B cell (primary cell): ENCODE data around the gene ATP10A. TPM values are rescaled to one million over a fixed set of nuclear protein-coding genes. Genes with fewer than 3 reads are reported as not detected.

Experiments
- ATAC-seq: fragments of 200-7000 bp; cut with Tn5 transposase; one replicate; pipeline ENCODE4 v1.10.0; 2021; ENCODE audit warnings: low read depth, mild to moderate bottlenecking, moderate number of reproducible peaks, moderate library complexity
- CTCF ChIA-PET: fragments of 350-600 bp; sonication (Branson Sonifier 250); formaldehyde crosslinking; loops from one replicate; lab custom pipeline; 2021; ENCODE audit warnings: antibody characterized with exemption, inconsistent platforms; lab: Charles Lee
- POLR2A ChIA-PET: fragments of 350-600 bp; sonication (Branson Sonifier 250); formaldehyde crosslinking; loops from one replicate; lab custom pipeline; 2021; ENCODE audit warnings: antibody characterized with exemption; lab: Charles Lee
- DNase-seq: peaks from one replicate; pipeline ENCODE4 v3.0.0; 2013
- H2AFZ ChIP-seq: 2 replicates; pipeline ENCODE4 v1.6.1; 2012; ENCODE audit warnings: mild to moderate bottlenecking, low read depth, low read length; ENCODE audit not compliant: insufficient read depth, poor library complexity, severe bottlenecking
- H3K27ac ChIP-seq, 2 donors: 1 replicate in 1 of 2; 2 replicates in 1 of 2; pipeline ENCODE4 v1.5.1; 2012 to 2013; ENCODE audit warnings: low read length in 2 of 2, mild to moderate bottlenecking in 2 of 2, moderate library complexity in 1 of 2
- H3K27me3 ChIP-seq, 4 experiments: fragments of 200-600 bp in 1 of 4; sonication (generic) in 1 of 4; replicated peaks in 1 of 4; 1 replicate in 2 of 4; 2 replicates in 2 of 4; pipeline versions ENCODE4 v1.6.1 to v1.7.0; 2013 to 2016; ENCODE audit warnings: low read length in 3 of 4, mild to moderate bottlenecking in 2 of 4, mixed read lengths in 1 of 4, moderate library complexity in 1 of 4; ENCODE audit not compliant: insufficient read depth in 4 of 4, control insufficient read depth in 3 of 4; ENCODE audit errors: control extremely low read depth in 1 of 4
- H3K36me3 ChIP-seq, 2 experiments: replicated peaks in 1 of 2; 1 replicate in 1 of 2; 2 replicates in 1 of 2; pipeline versions ENCODE4 v1.6.1 to v1.7.1; 2013; ENCODE audit warnings: low read length in 1 of 2; ENCODE audit not compliant: insufficient read depth in 2 of 2, control insufficient read depth in 1 of 2; ENCODE audit errors: control extremely low read depth in 1 of 2, extremely low read depth in 1 of 2
- H3K4me1 ChIP-seq, 2 donors: fragments of 200-600 bp in 1 of 2; sonication (generic) in 1 of 2; 1 replicate in 1 of 2; 2 replicates in 1 of 2; pipeline versions ENCODE4 v1.5.1 to v1.6.1; 2013 to 2017; ENCODE audit warnings: low read length in 2 of 2; ENCODE audit not compliant: control insufficient read depth in 2 of 2, insufficient read depth in 2 of 2
- H3K4me2 ChIP-seq: replicated peaks from 2 replicates; pipeline ENCODE3; 2012; ENCODE audit warnings: mild to moderate bottlenecking, low read depth, low read length; ENCODE audit not compliant: poor library complexity, severe bottlenecking
- H3K4me3 ChIP-seq, 5 experiments: fragments of 200-600 bp in 1 of 5; sonication (generic) in 1 of 5; 1 replicate in 3 of 5; 2 replicates in 2 of 5; pipeline versions ENCODE4 v1.5.1 to v1.7.0; 2011 to 2016; ENCODE audit warnings: low read length in 4 of 5, mild to moderate bottlenecking in 4 of 5, low read depth in 2 of 5, control low read depth in 1 of 5, moderate library complexity in 1 of 5; ENCODE audit not compliant: insufficient read depth in 1 of 5; ENCODE audit errors: control extremely low read depth in 1 of 5, extremely low read depth in 1 of 5
- H3K79me2 ChIP-seq: fragments of 200-600 bp; sonication (generic); one replicate; pipeline ENCODE4 v1.6.0; 2016; ENCODE audit warnings: low read length; ENCODE audit not compliant: control insufficient read depth, insufficient read depth
- H3K9ac ChIP-seq: fragments of 200-600 bp; sonication (generic); 2 replicates; pipeline ENCODE4 v1.6.1; 2017; ENCODE audit warnings: mild to moderate bottlenecking, low read length, moderate library complexity
- H3K9me3 ChIP-seq, 3 donors: one replicate each; pipeline versions ENCODE4 v1.6.1 to v1.7.1; 2013; ENCODE audit warnings: low read length in 2 of 3; ENCODE audit not compliant: control insufficient read depth in 2 of 3, insufficient read depth in 1 of 3; ENCODE audit errors: control extremely low read depth in 1 of 3
- H4K20me1 ChIP-seq: 2 replicates; pipeline ENCODE4 v1.6.0; 2012; ENCODE audit warnings: mild to moderate bottlenecking, low read length; ENCODE audit not compliant: insufficient read depth, control insufficient read depth, poor library complexity, severe bottlenecking
- H3K27ac Mint-ChIP-seq: one replicate; pipeline ENCODE4 v1.8.0; 2021; ENCODE audit warnings: mixed read lengths
- H3K27me3 Mint-ChIP-seq: one replicate; pipeline ENCODE4 v1.8.0; 2021; ENCODE audit warnings: mixed read lengths
- H3K4me1 Mint-ChIP-seq: one replicate; pipeline ENCODE4 v1.8.0; 2021; ENCODE audit warnings: mixed read lengths
- H3K4me3 Mint-ChIP-seq: one replicate; pipeline ENCODE4 v1.8.0; 2021; ENCODE audit warnings: mixed read lengths
- H3K9me3 Mint-ChIP-seq: one replicate; pipeline ENCODE4 v1.8.0; 2022; ENCODE audit warnings: mixed read lengths; ENCODE audit not compliant: insufficient read depth
- CTCF ChIP-seq: fragments of 200-600 bp; IDR thresholded peaks from one replicate; pipeline ENCODE4 v1.8.0; 2022; ENCODE audit warnings: antibody characterized with exemption, mild to moderate bottlenecking
- EZH2 ChIP-seq: IDR thresholded peaks from 2 replicates; pipeline ENCODE4 v1.6.1; 2012; ENCODE audit warnings: borderline replicate concordance, low read depth, mild to moderate bottlenecking, moderate library complexity, low read length; ENCODE audit not compliant: insufficient read depth, poor library complexity, severe bottlenecking
- WGBS: methylation state at CpG from one replicate; pipeline ENCODE4 v1.1.5; 2013; ENCODE audit warnings: missing lambda C conversion rate; ENCODE audit not compliant: insufficient coverage; 5-methylcytosine and 5-hydroxymethylcytosine counted together
- intact Hi-C: fragments of 100-400 bp; cut with micrococcal nuclease; formaldehyde crosslinking; loops from one replicate; pipeline ENCODE4 v1.10.0; 2022
- polyA plus RNA-seq: library from polyadenylated mRNA; depleted of rRNA; stranded (reverse); fragments of >200 nt; gene quantifications from 2 replicates; pipeline ENCODE4 v1.2.3, GENCODE V29; 2012
- total RNA-seq, 2 donors: library from RNA; stranded (reverse); fragments of 120-200 nt in 1 of 2; gene quantifications; 1 replicate in 1 of 2; 2 replicates in 1 of 2; pipeline versions ENCODE4 v1.2.3 to v1.2.4, GENCODE V29; 2013 to 2022

The ATP10A gene
- total and polyA plus RNA-seq, 2 donors (not counting 1 experiment from before 2014, with no cell fraction given) = 0.21 to 0.22 TPM

- Histone ChIP-seq H3K27ac (no peak overlapping the region), H4K20me1 (no peaks in the 10 kb centered on the region), H3K4me2 (no peak overlapping the region), H2AFZ (no peak overlapping the region), H3K27me3 (peaks cover 0 to 2% (median 0%) of the 10 kb centered on the region in 4 experiments), H3K4me3 (no peak overlapping the region), H3K9ac (no peak overlapping the region), H3K9me3 (no peaks in the 10 kb centered on the region), H3K36me3 (no peaks in the 10 kb centered on the region), H3K79me2 (no peaks in the 10 kb centered on the region), H3K4me1 (no peaks in the 10 kb centered on the region)
- Mint-ChIP-seq H3K4me3 (no peak overlapping the region), H3K4me1 (no peaks in the 10 kb centered on the region), H3K27ac (no peak overlapping the region), H3K9me3 (no peaks in the 10 kb centered on the region), H3K27me3 (no peaks in the 10 kb centered on the region)
- 88% methylated on average over 18 of the region's 19 CpGs for WGBS
- peak; percentile 35 for TF ChIP-seq CTCF
- no peak for TF ChIP-seq EZH2
- peak; percentile 17 for DNase-seq
- CTCF ChIA-PET = interaction anchor here (1.4 kb wide), 1 partner anchor 240 kb away, joined by 8 read pairs; no protein-coding TSS in a partner anchor
- intact Hi-C loops = no loop called here
- no peak for ATAC-seq
- POLR2A ChIA-PET = no interaction called here
These were observed 169.5 kb downstream of the ATP10A start for GRCh38 chr15:25693321-25694238.
